ENCODE results near the gene ZNF268.

DNA sequence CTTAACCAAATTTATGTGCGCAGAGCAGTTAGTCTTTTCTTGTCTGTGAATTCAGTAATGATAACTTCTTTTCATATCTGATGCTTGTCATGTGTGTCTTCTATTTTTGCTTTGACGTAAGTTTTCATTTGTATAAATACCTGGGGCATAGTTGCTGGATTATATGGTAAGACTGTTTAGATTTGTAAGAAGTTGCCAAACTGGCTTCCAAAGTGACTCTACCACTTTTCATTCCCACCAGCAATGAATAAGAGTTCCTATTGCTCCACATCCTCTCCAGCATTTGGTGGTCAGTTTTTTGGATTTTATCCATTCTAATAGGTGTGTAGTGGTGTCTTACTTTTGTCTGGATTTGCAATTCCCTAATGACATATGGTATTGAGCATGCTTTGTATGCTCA is 8.9 kb downstream of the ZNF268 start:
- TF ChIP-seq, protein P1, sequence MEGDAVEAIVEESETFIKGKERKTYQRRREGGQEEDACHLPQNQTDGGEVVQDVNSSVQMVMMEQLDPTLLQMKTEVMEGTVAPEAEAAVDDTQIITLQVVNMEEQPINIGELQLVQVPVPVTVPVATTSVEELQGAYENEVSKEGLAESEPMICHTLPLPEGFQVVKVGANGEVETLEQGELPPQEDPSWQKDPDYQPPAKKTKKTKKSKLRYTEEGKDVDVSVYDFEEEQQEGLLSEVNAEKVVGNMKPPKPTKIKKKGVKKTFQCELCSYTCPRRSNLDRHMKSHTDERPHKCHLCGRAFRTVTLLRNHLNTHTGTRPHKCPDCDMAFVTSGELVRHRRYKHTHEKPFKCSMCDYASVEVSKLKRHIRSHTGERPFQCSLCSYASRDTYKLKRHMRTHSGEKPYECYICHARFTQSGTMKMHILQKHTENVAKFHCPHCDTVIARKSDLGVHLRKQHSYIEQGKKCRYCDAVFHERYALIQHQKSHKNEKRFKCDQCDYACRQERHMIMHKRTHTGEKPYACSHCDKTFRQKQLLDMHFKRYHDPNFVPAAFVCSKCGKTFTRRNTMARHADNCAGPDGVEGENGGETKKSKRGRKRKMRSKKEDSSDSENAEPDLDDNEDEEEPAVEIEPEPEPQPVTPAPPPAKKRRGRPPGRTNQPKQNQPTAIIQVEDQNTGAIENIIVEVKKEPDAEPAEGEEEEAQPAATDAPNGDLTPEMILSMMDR (IDR thresholded peaks at IDR 0.05), result no peak
- TF ChIP-seq POLR2A (IDR thresholded peaks at IDR 0.05), result no peak
